ENCODE data around the gene TEX11. TPM values are rescaled to one million over a fixed set of nuclear protein-coding genes. Genes with fewer than 3 reads are reported as not detected.
A peak's percentile ranks its signal among the peaks of the same experiment; 100 is the strongest.

The TEX11 gene
- total and polyA plus RNA-seq, 8 donors: 0.06 TPM; not detected in 7

GRCh38 chrX:70500826-70501225, 407.7 kb downstream of the TEX11 start:
- Histone ChIP-seq H3K9me3 (no peaks in the 10 kb centered on the region), H3K27me3 (no peaks in the 10 kb centered on the region), H3K4me1 (no peaks in the 10 kb centered on the region), H3K27ac (no peak overlapping the region), H3K36me3 (peaks cover 0 to 4% of the 10 kb centered on the region in 2 donors), H3K4me3 (no peak overlapping the region)
- DNase-seq (peak in 1 of 4 donors; percentile 16), ATAC-seq (peak; percentile 70)
- intact Hi-C loops (cut with DNase I): no loop called here
- TF ChIP-seq, protein P1, sequence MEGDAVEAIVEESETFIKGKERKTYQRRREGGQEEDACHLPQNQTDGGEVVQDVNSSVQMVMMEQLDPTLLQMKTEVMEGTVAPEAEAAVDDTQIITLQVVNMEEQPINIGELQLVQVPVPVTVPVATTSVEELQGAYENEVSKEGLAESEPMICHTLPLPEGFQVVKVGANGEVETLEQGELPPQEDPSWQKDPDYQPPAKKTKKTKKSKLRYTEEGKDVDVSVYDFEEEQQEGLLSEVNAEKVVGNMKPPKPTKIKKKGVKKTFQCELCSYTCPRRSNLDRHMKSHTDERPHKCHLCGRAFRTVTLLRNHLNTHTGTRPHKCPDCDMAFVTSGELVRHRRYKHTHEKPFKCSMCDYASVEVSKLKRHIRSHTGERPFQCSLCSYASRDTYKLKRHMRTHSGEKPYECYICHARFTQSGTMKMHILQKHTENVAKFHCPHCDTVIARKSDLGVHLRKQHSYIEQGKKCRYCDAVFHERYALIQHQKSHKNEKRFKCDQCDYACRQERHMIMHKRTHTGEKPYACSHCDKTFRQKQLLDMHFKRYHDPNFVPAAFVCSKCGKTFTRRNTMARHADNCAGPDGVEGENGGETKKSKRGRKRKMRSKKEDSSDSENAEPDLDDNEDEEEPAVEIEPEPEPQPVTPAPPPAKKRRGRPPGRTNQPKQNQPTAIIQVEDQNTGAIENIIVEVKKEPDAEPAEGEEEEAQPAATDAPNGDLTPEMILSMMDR (IDR thresholded peaks at IDR 0.05): no peak

DNA sequence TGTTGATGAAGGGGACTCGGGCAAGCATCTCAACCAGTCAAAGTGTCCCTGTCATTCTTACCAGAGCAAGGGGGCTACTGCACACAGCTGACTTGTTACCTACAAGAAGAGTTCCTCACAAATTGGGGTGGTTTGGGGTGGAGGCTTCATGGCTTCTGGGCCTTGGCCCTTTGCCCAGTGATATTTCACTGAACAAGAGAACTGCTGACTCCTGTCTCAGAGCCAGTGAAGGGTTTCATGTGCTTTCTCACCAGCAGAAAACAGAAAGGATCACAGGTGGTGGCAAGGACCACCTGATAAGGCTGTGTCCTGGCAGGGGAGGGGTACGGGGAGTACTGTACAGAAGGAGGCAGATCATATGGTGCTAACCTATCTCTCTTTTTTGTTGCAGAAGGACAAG, 410.4 kb downstream of the TEX11 start:
- no peak for ATAC-seq
- intact Hi-C loops (cut with DNase I): no loop called here
- DNase-seq: no peak
- H3K27ac ChIP-seq: no peak overlapping the region
- TF ChIP-seq, protein P1 (IDR thresholded peaks at IDR 0.05): no peak
- peaks cover under 1 to 16% of the 10 kb centered on the region in 2 donors for H3K36me3 ChIP-seq
- no peaks in the 10 kb centered on the region for H3K9me3 ChIP-seq
- no peak overlapping the region for H3K4me3 ChIP-seq
- no peaks in the 10 kb centered on the region for H3K4me1 ChIP-seq
- H3K27me3 ChIP-seq: no peaks in the 10 kb centered on the region

- no peak for ATAC-seq
- no peak overlapping the region for H3K4me3 ChIP-seq
- peaks cover 2 to 24% of the 10 kb centered on the region in 2 donors for H3K36me3 ChIP-seq
- no peak for DNase-seq
- TF ChIP-seq, protein P1 (IDR thresholded peaks at IDR 0.05): no peak
- H3K9me3 ChIP-seq: no peaks in the 10 kb centered on the region
- intact Hi-C loops (cut with DNase I): no loop called here
- no peak overlapping the region for H3K27ac ChIP-seq
- no peaks in the 10 kb centered on the region for H3K4me1 ChIP-seq
- H3K27me3 ChIP-seq: no peaks in the 10 kb centered on the region
Measured at GRCh38 chrX:70497026-70497425, 411.5 kb downstream of the TEX11 start.

DNA sequence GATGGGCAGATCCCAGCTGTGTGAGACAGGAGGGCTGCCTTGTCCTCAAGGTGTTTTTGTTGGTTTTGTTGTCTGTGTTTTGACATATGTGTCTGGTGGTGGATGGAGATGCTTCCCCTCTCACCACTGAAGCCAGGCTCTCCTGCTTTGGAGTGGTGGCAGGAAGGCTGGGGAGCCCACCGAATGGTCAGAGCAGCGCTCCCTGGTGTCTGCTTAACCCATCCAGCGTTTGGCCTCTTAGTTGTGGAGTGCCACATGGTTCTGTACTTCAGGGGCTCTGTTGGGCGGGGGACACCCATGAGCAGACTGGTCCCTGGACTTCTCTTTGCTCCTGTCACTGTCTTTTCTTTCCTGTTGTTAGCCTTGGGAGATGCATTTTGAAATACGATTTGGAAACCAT, 412.0 kb downstream of the TEX11 start:
- peaks cover 2 to 25% of the 10 kb centered on the region in 2 donors for H3K36me3 ChIP-seq
- DNase-seq (no peak), ATAC-seq (no peak)
- TF ChIP-seq, protein P1 (IDR thresholded peaks at IDR 0.05): no peak
- H3K27me3 ChIP-seq: no peaks in the 10 kb centered on the region
- H3K9me3 ChIP-seq: no peaks in the 10 kb centered on the region
- H3K27ac ChIP-seq: no peak overlapping the region
- intact Hi-C loops (cut with DNase I): no loop called here
- no peaks in the 10 kb centered on the region for H3K4me1 ChIP-seq
- H3K4me3 ChIP-seq: no peak overlapping the region

GRCh38 chrX:70494441-70494840, 414.1 kb downstream of the TEX11 start:
- Histone ChIP-seq H3K4me1 (no peaks in the 10 kb centered on the region), H3K27ac (no peak overlapping the region), H3K4me3 (no peak overlapping the region), H3K9me3 (no peaks in the 10 kb centered on the region), H3K36me3 (peaks cover 2 to 21% of the 10 kb centered on the region in 2 donors), H3K27me3 (no peaks in the 10 kb centered on the region)
- ATAC-seq (no peak), DNase-seq (no peak)
- TF ChIP-seq, protein P1 (IDR thresholded peaks at IDR 0.05): no peak
- intact Hi-C loops (cut with DNase I): no loop called here
